Measurements from ENCODE around the gene NSUN4. TPM values are rescaled to one million over a fixed set of nuclear protein-coding genes. Genes with fewer than 3 reads are reported as not detected.

NSUN4 gene
- total and polyA plus RNA-seq, 2 of the 13 experiments (the other 11 are each of a cell fraction or from before 2014, with no cell fraction given) = 21.5 to 23.5 TPM

DNA sequence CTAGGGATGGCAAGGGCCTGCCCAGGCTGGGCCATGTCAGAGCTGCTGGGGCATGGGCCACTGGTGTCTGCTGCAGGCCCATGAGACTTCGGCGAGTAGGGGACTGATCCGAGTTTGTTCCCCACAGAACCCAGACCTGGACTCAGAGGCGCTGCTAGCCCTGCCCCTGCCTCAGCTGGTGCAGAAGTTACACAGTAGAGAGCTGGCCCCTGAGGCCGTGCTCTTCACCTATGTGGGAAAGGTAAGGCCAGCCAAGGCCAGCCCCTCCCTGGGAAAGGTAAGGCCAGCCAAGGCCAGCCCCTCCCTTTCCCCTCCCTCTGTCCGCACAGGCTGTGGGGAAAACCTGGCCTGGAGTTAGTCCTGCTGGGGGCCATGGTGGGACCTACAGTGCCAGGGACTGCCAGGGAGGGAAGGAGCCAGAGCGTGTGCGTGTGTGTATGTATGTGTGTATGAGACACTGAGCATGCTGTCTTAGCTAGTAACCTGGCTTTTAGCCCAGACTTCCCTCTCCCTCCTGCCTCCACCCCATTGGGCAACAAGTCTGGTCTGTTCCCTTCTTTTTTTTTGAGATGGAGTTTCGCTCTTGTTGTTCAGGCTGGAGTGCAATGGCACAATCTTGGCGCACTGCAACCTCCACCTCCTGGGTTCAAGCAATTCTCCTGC, 61.5 kb downstream of the NSUN4 start (continued):
- TF ChIP-seq ZNF646 (CRISPR knock-in tag; IDR thresholded peaks at IDR 0.05) = no peak
- TF ChIP-seq ZNF460 (CRISPR knock-in tag; IDR thresholded peaks at IDR 0.05; ENCODE audit: borderline replicate concordance) = no peak
- no peak for TF ChIP-seq HOXA7 (CRISPR knock-in tag; IDR thresholded peaks at IDR 0.05)
- TF ChIP-seq CBX2 (IDR thresholded peaks at IDR 0.05; ENCODE audit: low read depth, low read length) = no peak
- TF ChIP-seq CBX2 (CRISPR knock-in tag; IDR thresholded peaks at IDR 0.05; ENCODE audit: low read depth) = no peak
- TF ChIP-seq, protein P1, sequence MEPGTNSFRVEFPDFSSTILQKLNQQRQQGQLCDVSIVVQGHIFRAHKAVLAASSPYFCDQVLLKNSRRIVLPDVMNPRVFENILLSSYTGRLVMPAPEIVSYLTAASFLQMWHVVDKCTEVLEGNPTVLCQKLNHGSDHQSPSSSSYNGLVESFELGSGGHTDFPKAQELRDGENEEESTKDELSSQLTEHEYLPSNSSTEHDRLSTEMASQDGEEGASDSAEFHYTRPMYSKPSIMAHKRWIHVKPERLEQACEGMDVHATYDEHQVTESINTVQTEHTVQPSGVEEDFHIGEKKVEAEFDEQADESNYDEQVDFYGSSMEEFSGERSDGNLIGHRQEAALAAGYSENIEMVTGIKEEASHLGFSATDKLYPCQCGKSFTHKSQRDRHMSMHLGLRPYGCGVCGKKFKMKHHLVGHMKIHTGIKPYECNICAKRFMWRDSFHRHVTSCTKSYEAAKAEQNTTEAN (CRISPR knock-in tag; conservative IDR thresholded peaks at IDR 0.05) = no peak
- TF ChIP-seq ZBTB49 (CRISPR knock-in tag; IDR thresholded peaks at IDR 0.05; ENCODE audit: borderline replicate concordance) = no peak
- peak; percentile 39; the same call in 1 of the 2 replicates for TF ChIP-seq ETV5 (CRISPR knock-in tag; IDR thresholded peaks at IDR 0.05; ENCODE audit: borderline replicate concordance)
- TF ChIP-seq ZNF777 (CRISPR knock-in tag; IDR thresholded peaks at IDR 0.05) = no peak
- no peak for TF ChIP-seq ZSCAN9 (CRISPR knock-in tag; IDR thresholded peaks at IDR 0.05; ENCODE audit: borderline replicate concordance)
- no peak for TF ChIP-seq MIER2 (CRISPR knock-in tag; IDR thresholded peaks at IDR 0.05)
- TF ChIP-seq KLF16 (CRISPR knock-in tag; IDR thresholded peaks at IDR 0.05) = no peak; a peak in 1 of 4 replicates
- TF ChIP-seq, protein P2, sequence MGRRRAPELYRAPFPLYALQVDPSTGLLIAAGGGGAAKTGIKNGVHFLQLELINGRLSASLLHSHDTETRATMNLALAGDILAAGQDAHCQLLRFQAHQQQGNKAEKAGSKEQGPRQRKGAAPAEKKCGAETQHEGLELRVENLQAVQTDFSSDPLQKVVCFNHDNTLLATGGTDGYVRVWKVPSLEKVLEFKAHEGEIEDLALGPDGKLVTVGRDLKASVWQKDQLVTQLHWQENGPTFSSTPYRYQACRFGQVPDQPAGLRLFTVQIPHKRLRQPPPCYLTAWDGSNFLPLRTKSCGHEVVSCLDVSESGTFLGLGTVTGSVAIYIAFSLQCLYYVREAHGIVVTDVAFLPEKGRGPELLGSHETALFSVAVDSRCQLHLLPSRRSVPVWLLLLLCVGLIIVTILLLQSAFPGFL (CRISPR knock-in tag; IDR thresholded peaks at IDR 0.05) = no peak
- no peak for TF ChIP-seq CCDC6 (CRISPR knock-in tag; IDR thresholded peaks at IDR 0.05)
- peak; percentile 63; the same call in 1 of the 2 replicates for TF ChIP-seq GMEB1 (CRISPR knock-in tag; IDR thresholded peaks at IDR 0.05; ENCODE audit: borderline replicate concordance)
- no peak for TF ChIP-seq ATM (IDR thresholded peaks at IDR 0.05; ENCODE audit: borderline replicate concordance)

Measured in HepG2 (cell line).